IMR-90 (cell line): ENCODE data around the gene CPB2. TPM values are rescaled to one million over a fixed set of nuclear protein-coding genes. Genes with fewer than 3 reads are reported as not detected.

Experiments
- ATAC-seq: fragments of 200-7000 bp; cut with Tn5 transposase; 2 replicates; pipeline ENCODE4 v1.9.1; 2020; ENCODE audit warnings: low read depth, mild to moderate bottlenecking, moderate library complexity
- BruUV-seq: library from RNA; stranded (reverse); fragments of 400-500 nt; replicated peaks from 2 replicates; lab custom pipeline; 2021; lab: Mats Ljungman, UMichigan
- CTCF ChIA-PET: fragments of 300-600 bp; formaldehyde crosslinking; extraction: SDS; loops from one replicate; lab custom pipeline; 2021; ENCODE audit warnings: antibody characterized with exemption; lab: Yijun Ruan, JAX
- POLR2A ChIA-PET: fragments of 300-600 bp; sonication (Branson Sonifier 250); formaldehyde crosslinking; loops from one replicate; lab custom pipeline; 2022; ENCODE audit warnings: antibody characterized with exemption; ENCODE audit not compliant: unreplicated experiment; lab: Charles Lee
- DNase-seq: peaks from one replicate; pipeline ENCODE4 v3.0.0; 2013
- H2AFZ ChIP-seq: replicated peaks from 2 replicates; pipeline ENCODE3; 2013; ENCODE audit warnings: low read length, mild to moderate bottlenecking; ENCODE audit not compliant: poor library complexity
- H2AK5ac ChIP-seq: 2 replicates; pipeline ENCODE4 v1.6.1; 2013; ENCODE audit warnings: low read depth, low read length, inconsistent platforms
- H2AK9ac ChIP-seq: replicated peaks from 2 replicates; pipeline ENCODE3; 2013; ENCODE audit warnings: mild to moderate bottlenecking, low read depth, low read length, moderate library complexity; ENCODE audit not compliant: poor library complexity
- H2BK120ac ChIP-seq: 2 replicates; pipeline ENCODE4 v1.6.1; 2013; ENCODE audit warnings: low read depth, low read length, inconsistent platforms
- H2BK15ac ChIP-seq: 3 replicates; pipeline ENCODE4 v1.6.1; 2013; ENCODE audit warnings: low read depth, low read length, inconsistent platforms
- H2BK20ac ChIP-seq: 2 replicates; pipeline ENCODE4 v1.6.1; 2013; ENCODE audit warnings: low read depth, mild to moderate bottlenecking, inconsistent platforms, low read length, moderate library complexity
- H2BK5ac ChIP-seq: 2 replicates; pipeline ENCODE4 v1.6.1; 2013; ENCODE audit warnings: mild to moderate bottlenecking, low read depth, low read length, inconsistent platforms; ENCODE audit not compliant: poor library complexity, severe bottlenecking
- H3K14ac ChIP-seq: replicated peaks from 2 replicates; pipeline ENCODE4 v1.6.1; 2013; ENCODE audit warnings: low read depth, low read length, inconsistent platforms
- H3K18ac ChIP-seq: 2 replicates; pipeline ENCODE4 v1.6.1; 2013; ENCODE audit warnings: low read depth, low read length, control low read depth
- H3K23ac ChIP-seq: 2 replicates; pipeline ENCODE4 v1.6.1; 2013; ENCODE audit warnings: low read depth, low read length, inconsistent platforms
- H3K27ac ChIP-seq: 2 replicates; pipeline ENCODE4 v1.5.1; 2013; ENCODE audit warnings: mild to moderate bottlenecking, control low read depth, low read length; ENCODE audit not compliant: insufficient read depth
- H3K27me3 ChIP-seq: 2 replicates; pipeline ENCODE4 v1.6.1; 2013; ENCODE audit warnings: low read length; ENCODE audit not compliant: control insufficient read depth, insufficient read depth
- H3K36me3 ChIP-seq: 2 replicates; pipeline ENCODE4 v1.6.1; 2013; ENCODE audit warnings: low read length, mixed read lengths; ENCODE audit not compliant: control insufficient read depth, insufficient read depth
- H3K4ac ChIP-seq: 2 replicates; pipeline ENCODE4 v1.6.1; 2013; ENCODE audit warnings: low read depth, low read length, inconsistent platforms
- H3K4me1 ChIP-seq: 2 replicates; pipeline ENCODE4 v1.6.1; 2013; ENCODE audit warnings: low read length, mixed read lengths; ENCODE audit not compliant: control insufficient read depth, insufficient read depth
- H3K4me2 ChIP-seq: 2 replicates; pipeline ENCODE4 v1.6.1; 2013; ENCODE audit warnings: low read depth, mild to moderate bottlenecking, control low read depth, low read length, moderate library complexity
- H3K4me3 ChIP-seq: 2 replicates; pipeline ENCODE4 v1.5.1; 2013; ENCODE audit warnings: low read depth, mild to moderate bottlenecking, control low read depth, low read length, moderate library complexity; ENCODE audit not compliant: insufficient read depth
- H3K56ac ChIP-seq: 2 replicates; pipeline ENCODE4 v1.6.1; 2013; ENCODE audit warnings: low read length, inconsistent platforms; ENCODE audit not compliant: insufficient read depth; ENCODE audit errors: extremely low read depth
- H3K79me1 ChIP-seq, 2 experiments: 2 replicates each; pipeline ENCODE4 v1.6.1; 2013; ENCODE audit warnings: low read length in 2 of 2, inconsistent platforms in 1 of 2, low read depth in 1 of 2
- H3K9ac ChIP-seq: 2 replicates; pipeline ENCODE4 v1.6.1; 2013; ENCODE audit warnings: low read depth, low read length, control low read depth
- H3K9me1 ChIP-seq: 2 replicates; pipeline ENCODE4 v1.6.1; 2013; ENCODE audit warnings: low read length, inconsistent platforms; ENCODE audit not compliant: insufficient read depth
- H3K9me3 ChIP-seq: 2 replicates; pipeline ENCODE4 v1.6.1; 2013; ENCODE audit warnings: low read length; ENCODE audit not compliant: control insufficient read depth, insufficient read depth
- H4K20me1 ChIP-seq: 2 replicates; pipeline ENCODE4 v1.6.1; 2013; ENCODE audit warnings: low read length, inconsistent platforms; ENCODE audit not compliant: insufficient read depth
- H4K5ac ChIP-seq: 2 replicates; pipeline ENCODE4 v1.6.1; 2013; ENCODE audit warnings: mild to moderate bottlenecking, low read depth, low read length, control low read depth
- H4K8ac ChIP-seq, 2 experiments: 2 replicates each; pipeline ENCODE4 v1.6.1; 2013; ENCODE audit warnings: low read depth in 2 of 2, low read length in 2 of 2, control low read depth in 1 of 2, inconsistent platforms in 1 of 2
- H4K91ac ChIP-seq: 2 replicates; pipeline ENCODE4 v1.6.1; 2013; ENCODE audit warnings: low read depth, low read length, inconsistent platforms; ENCODE audit not compliant: insufficient read depth
- BHLHE40 ChIP-seq: fragments of 150-350 bp; IDR thresholded peaks from 2 replicates; pipeline ENCODE4 v1.6.1; 2016; ENCODE audit warnings: mild to moderate bottlenecking, low read depth, low read length
- CEBPB ChIP-seq: IDR thresholded peaks from 2 replicates; pipeline ENCODE4 v1.6.1; 2012; ENCODE audit warnings: low read depth, low read length, improper control_type of control experiment
- CTCF ChIP-seq: conservative IDR thresholded peaks from 2 replicates; pipeline ENCODE4 v1.5.1; 2012; ENCODE audit warnings: mild to moderate bottlenecking, low read depth, low read length, improper control_type of control experiment
- ELK1 ChIP-seq: fragments of 150-350 bp; IDR thresholded peaks from 2 replicates; pipeline ENCODE4 v1.6.1; 2016; ENCODE audit warnings: low read depth, mild to moderate bottlenecking, low read length, moderate library complexity, borderline replicate concordance
- FOS ChIP-seq: fragments of 150-350 bp; IDR thresholded peaks from 2 replicates; pipeline ENCODE4 v1.6.1; 2016; ENCODE audit warnings: low read depth, low read length
- MAZ ChIP-seq: IDR thresholded peaks from 2 replicates; pipeline ENCODE4 v1.6.1; 2012; ENCODE audit warnings: low read depth, mild to moderate bottlenecking, low read length, improper control_type of control experiment, moderate library complexity, borderline replicate concordance
- MXI1 ChIP-seq: IDR thresholded peaks from 2 replicates; pipeline ENCODE4 v1.6.1; 2012; ENCODE audit warnings: low read depth, mild to moderate bottlenecking, low read length, moderate library complexity, borderline replicate concordance
- NFE2L2 ChIP-seq: fragments of 150-350 bp; IDR thresholded peaks from 2 replicates; pipeline ENCODE4 v1.6.1; 2016; ENCODE audit warnings: low read depth, mild to moderate bottlenecking, low read length
- POLR2A ChIP-seq: IDR thresholded peaks from 2 replicates; pipeline ENCODE4 v1.6.1; 2012; ENCODE audit warnings: mild to moderate bottlenecking, low read depth, low read length
- RFX5 ChIP-seq: IDR thresholded peaks from 2 replicates; pipeline ENCODE4 v1.8.0; 2012; ENCODE audit warnings: low read depth, mild to moderate bottlenecking, low read length, moderate library complexity
- SMC3 ChIP-seq: fragments of 150-350 bp; IDR thresholded peaks from 2 replicates; pipeline ENCODE4 v1.6.1; 2016; ENCODE audit warnings: low read depth, mild to moderate bottlenecking, antibody characterized with exemption, low read length, moderate library complexity
- whole genome bisulfite sequencing, 2 experiments: methylation state at CpG; one replicate each; pipeline versions ENCODE4 v1.1.5 to v1.1.7; 2013; ENCODE audit warnings: missing lambda C conversion rate in 2 of 2; ENCODE audit not compliant: insufficient read length in 1 of 2; ENCODE audit errors: extremely low coverage in 2 of 2; 5-methylcytosine and 5-hydroxymethylcytosine counted together
- dilution Hi-C: fragments of 300-500 bp; cut with HindIII; formaldehyde crosslinking; loops from one replicate; pipeline ENCODE4 v1.14.3; 2018; ENCODE audit warnings: low sequenced_read_pairs; ENCODE audit not compliant: unreplicated experiment
- in situ Hi-C: fragments of 300-500 bp; cut with MboI; formaldehyde crosslinking; loops from 3 replicates; pipeline ENCODE4 v1.14.3; 2019; ENCODE audit warnings: low sequenced_read_pairs, inconsistent platforms, mixed read lengths
- intact Hi-C: fragments of 100-400 bp; cut with micrococcal nuclease; formaldehyde crosslinking; loops from 2 replicates; pipeline ENCODE4 v1.10.0; 2022
- polyA plus RNA-seq, 3 experiments: library from polyadenylated mRNA; depleted of rRNA; stranded (reverse); fragments of >200 nt; gene quantifications; 2 replicates each; pipeline ENCODE4 v1.2.3, GENCODE V29; 2012; ENCODE audit warnings: low replicate concordance in 1 of 3
- total RNA-seq: library from RNA; depleted of rRNA; stranded (reverse); fragments of >200 nt; gene quantifications from 2 replicates; pipeline ENCODE4 v1.2.3, GENCODE V29; 2012

CPB2 gene
- total and polyA plus RNA-seq, 2 of the 4 experiments (the other 2 are of a cell fraction), result not detected

DNA sequence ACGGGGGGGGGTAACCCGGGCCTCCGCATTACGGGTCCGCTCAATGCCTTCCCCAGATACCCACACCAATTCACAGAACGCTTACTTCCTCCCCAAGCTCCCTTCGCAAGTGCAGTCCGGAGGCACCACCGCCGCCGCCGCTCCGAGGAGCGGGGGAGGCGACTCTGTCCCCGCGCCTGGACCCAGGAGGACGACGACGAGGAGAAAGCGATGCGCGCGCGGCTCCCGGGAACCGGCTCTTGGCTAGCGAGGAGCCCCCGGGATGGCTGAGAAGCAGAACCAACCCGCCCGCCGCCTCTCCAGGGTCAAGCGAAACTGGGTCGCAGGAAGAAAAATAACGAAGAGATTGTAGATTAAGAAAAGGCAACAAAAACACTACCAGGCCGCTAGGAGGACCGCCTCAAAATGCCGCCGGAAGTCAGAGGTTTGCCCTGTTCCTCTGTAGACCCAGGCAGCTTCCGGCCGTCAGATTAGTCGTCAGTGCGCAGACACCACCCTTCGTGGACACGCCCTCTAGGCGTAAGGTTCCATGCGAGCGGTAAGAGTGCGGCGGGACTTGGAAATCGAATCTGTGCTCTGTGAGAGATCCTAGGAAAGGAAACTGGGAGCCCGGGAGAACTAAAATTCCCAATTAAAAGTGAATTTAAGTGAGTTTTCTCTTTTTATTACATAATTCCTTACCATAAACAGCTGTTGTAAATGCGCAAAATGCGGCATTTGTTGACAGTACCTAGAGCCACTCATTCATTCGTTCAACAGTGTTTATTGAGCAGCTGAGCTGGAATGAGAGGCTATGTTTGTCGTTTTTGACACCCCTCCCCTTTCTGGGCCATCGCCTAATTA is 52.3 kb downstream of the CPB2 start, which contains the start of gene ZC3H13:
TSS of gene ZC3H13 (minus strand) at position 428 of the 843 bp plus-strand sequence. CDS start 7,239 bp downstream, outside the sequence.
- H2BK20ac ChIP-seq, result no peak within 1 kb of the TSS
- H3K4me1 ChIP-seq, result no peaks in the 10 kb centered on the region
- no CpG with 5 or more reads among the region's 57 CpGs for WGBS, 2 experiments
- ATAC-seq (peak; percentile 100), DNase-seq (peak; percentile 96)
- peak within 1 kb of the TSS; percentile 51 to 77 for H4K8ac ChIP-seq
- peak within 1 kb of the TSS; percentile 62 for H3K4ac ChIP-seq
- ChIA-PET CTCF (interaction anchor here (0.9 kb wide), 1 partner anchor 12 kb away, joined by 5 read pairs; no protein-coding TSS in a partner anchor), POLR2A (interaction anchor here (0.5 to 0.6 kb wide), 2 partner anchors 12 to 227 kb away, joined by 3 read pairs; no protein-coding TSS in a partner anchor)
- intact Hi-C loops (loop anchor here (1.0 to 10.0 kb wide), 2 partner anchors 11 to 278 kb away; no protein-coding TSS in a partner anchor), in situ Hi-C loops (no loop called here), dilution Hi-C loops (no loop called here)
- no peaks in the 10 kb centered on the region for H3K9me1 ChIP-seq
- H3K14ac ChIP-seq, result peak within 1 kb of the TSS; percentile 87
- no TSS peak for BruUV-seq
- H3K23ac ChIP-seq, result peak within 1 kb of the TSS; percentile 88
- no peak within 1 kb of the TSS for H2BK15ac ChIP-seq
- H3K18ac ChIP-seq, result no peak within 1 kb of the TSS; the same call in 1 of the 2 replicates
- H4K5ac ChIP-seq, result peak within 1 kb of the TSS; percentile 50
- peak within 1 kb of the TSS; percentile 49; the same call in 1 of the 2 replicates for H4K91ac ChIP-seq
- peak within 1 kb of the TSS; percentile 99 for H3K4me2 ChIP-seq
- no peaks in the 10 kb centered on the region for H3K9me3 ChIP-seq
- peak within 1 kb of the TSS; percentile 85 for H2AFZ ChIP-seq
- peaks cover 0 to 14% of the 10 kb centered on the region in 2 experiments; a peak in 3 of 4 replicates for H3K79me1 ChIP-seq
- peak within 1 kb of the TSS; percentile 80 for H3K4me3 ChIP-seq
- peak within 1 kb of the TSS; percentile 86 for H3K27ac ChIP-seq
- H2AK9ac ChIP-seq, result peak within 1 kb of the TSS; percentile 74
- H4K20me1 ChIP-seq, result peaks cover 5% of the 10 kb centered on the region; the same call in 1 of the 2 replicates
- H3K36me3 ChIP-seq, result no peaks in the 10 kb centered on the region
- TF ChIP-seq FOS (no peak), SMC3 (no peak), CEBPB (no peak), MXI1 (peak; percentile 86), RFX5 (no peak), NFE2L2 (no peak), CTCF (peak; percentile 32), POLR2A (peak; percentile 83), ELK1 (no peak), BHLHE40 (0 out of 2 replicates have a peak, but pooled peaks have one; percentile 14), MAZ (no peak)
- no peaks in the 10 kb centered on the region for H3K27me3 ChIP-seq
- H2BK5ac ChIP-seq, result peak within 1 kb of the TSS; percentile 64
- H3K9ac ChIP-seq, result peak within 1 kb of the TSS; percentile 99
- no peak within 1 kb of the TSS for H2AK5ac ChIP-seq
- H2BK120ac ChIP-seq, result no peak within 1 kb of the TSS
- H3K56ac ChIP-seq, result peak within 1 kb of the TSS; percentile 74
